Loucy (cell line): Measurements from ENCODE around the gene TBC1D22A.

Experiments
- H2AFZ ChIP-seq: fragments of 200-600 bp; sonication (generic); 2 replicates; pipeline ENCODE4 v1.6.0; 2016; ENCODE audit warnings: antibody characterized with exemption, mild to moderate bottlenecking, low read length, moderate library complexity
- H3F3A ChIP-seq: fragments of 200-600 bp; 2 replicates; pipeline ENCODE4 v1.6.0; 2016; ENCODE audit warnings: antibody characterized with exemption, low read depth, mild to moderate bottlenecking
- H3K27me3 ChIP-seq: fragments of 200-600 bp; sonication (generic); 2 replicates; pipeline ENCODE4 v1.6.1; 2014; ENCODE audit warnings: low read length, mild to moderate bottlenecking; ENCODE audit not compliant: insufficient read depth, poor library complexity, severe bottlenecking
- H3K36me3 ChIP-seq: fragments of 200-600 bp; sonication (generic); 2 replicates; pipeline ENCODE4 v1.6.1; 2016; ENCODE audit warnings: low read length; ENCODE audit not compliant: insufficient read depth
- H3K4me1 ChIP-seq: fragments of 200-600 bp; sonication (generic); 2 replicates; pipeline ENCODE4 v1.5.1; 2014; ENCODE audit warnings: low read length, mild to moderate bottlenecking; ENCODE audit not compliant: insufficient read depth, poor library complexity, severe bottlenecking
- H3K4me2 ChIP-seq: fragments of 200-600 bp; sonication (generic); 2 replicates; pipeline ENCODE4 v1.6.0; 2014; ENCODE audit warnings: antibody characterized with exemption, low read length, low read depth, mild to moderate bottlenecking; ENCODE audit not compliant: poor library complexity, severe bottlenecking
- H3K4me3 ChIP-seq: fragments of 200-600 bp; sonication (generic); 2 replicates; pipeline ENCODE4 v1.5.1; 2014; ENCODE audit warnings: low read length, mild to moderate bottlenecking, mixed read lengths; ENCODE audit not compliant: poor library complexity, severe bottlenecking
- H3K79me2 ChIP-seq: fragments of 200-600 bp; sonication (generic); 2 replicates; pipeline ENCODE4 v1.6.1; 2014; ENCODE audit warnings: low read length; ENCODE audit not compliant: insufficient read depth
- H3K9ac ChIP-seq: fragments of 200-600 bp; sonication (generic); 2 replicates; pipeline ENCODE4 v1.6.0; 2014; ENCODE audit warnings: mild to moderate bottlenecking, low read depth, low read length, moderate library complexity; ENCODE audit not compliant: poor library complexity, severe bottlenecking
- H3K9me2 ChIP-seq: fragments of 200-600 bp; sonication (generic); replicated peaks from 2 replicates; pipeline ENCODE4 v1.6.1; 2016; ENCODE audit warnings: low read depth, low read length, mixed read lengths
- H3K9me3 ChIP-seq: fragments of 200-600 bp; sonication (generic); 2 replicates; pipeline ENCODE4 v1.6.1; 2014; ENCODE audit warnings: mild to moderate bottlenecking, antibody characterized with exemption, low read length, low read depth; ENCODE audit not compliant: insufficient read depth
- H4K20me1 ChIP-seq: fragments of 200-600 bp; sonication (generic); 2 replicates; pipeline ENCODE4 v1.6.0; 2014; ENCODE audit warnings: antibody characterized with exemption, low read length, mild to moderate bottlenecking; ENCODE audit not compliant: insufficient read depth, poor library complexity, severe bottlenecking
- EZH2phosphoT487 ChIP-seq: fragments of 200-600 bp; IDR thresholded peaks from 2 replicates; pipeline ENCODE4 v1.6.1; 2018; ENCODE audit warnings: antibody characterized with exemption, mild to moderate bottlenecking, moderate library complexity, borderline replicate concordance
- TF ChIP-seq, protein P1 (sequence below): fragments of 200-600 bp; sonication (generic); conservative IDR thresholded peaks from 2 replicates; pipeline ENCODE4 v1.5.1; 2014; ENCODE audit warnings: mild to moderate bottlenecking, antibody characterized with exemption, low read length

TBC1D22A gene

DNA sequence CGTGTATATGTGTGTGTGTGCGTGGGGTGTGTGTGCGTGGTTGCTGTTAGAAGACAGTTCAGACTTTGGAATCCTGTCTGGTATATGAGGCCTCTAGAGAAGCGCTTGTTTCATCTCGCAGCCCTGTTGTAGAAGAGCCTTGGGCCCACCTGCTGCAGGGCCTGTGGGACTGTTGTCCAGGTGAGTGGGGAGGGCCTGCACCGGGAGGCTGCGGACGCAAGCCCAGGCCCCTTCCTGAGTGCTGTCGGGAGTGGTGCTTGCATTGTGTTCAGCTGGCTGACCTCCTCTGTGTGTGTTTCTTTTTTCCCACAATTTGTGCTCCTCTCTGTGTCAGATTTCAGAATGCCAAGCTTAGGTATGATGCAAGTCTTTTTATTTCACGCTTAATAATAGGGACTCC, 128.4 kb downstream of the TBC1D22A start:
- TF ChIP-seq EZH2phosphoT487: no peak
- TF ChIP-seq, protein P1, sequence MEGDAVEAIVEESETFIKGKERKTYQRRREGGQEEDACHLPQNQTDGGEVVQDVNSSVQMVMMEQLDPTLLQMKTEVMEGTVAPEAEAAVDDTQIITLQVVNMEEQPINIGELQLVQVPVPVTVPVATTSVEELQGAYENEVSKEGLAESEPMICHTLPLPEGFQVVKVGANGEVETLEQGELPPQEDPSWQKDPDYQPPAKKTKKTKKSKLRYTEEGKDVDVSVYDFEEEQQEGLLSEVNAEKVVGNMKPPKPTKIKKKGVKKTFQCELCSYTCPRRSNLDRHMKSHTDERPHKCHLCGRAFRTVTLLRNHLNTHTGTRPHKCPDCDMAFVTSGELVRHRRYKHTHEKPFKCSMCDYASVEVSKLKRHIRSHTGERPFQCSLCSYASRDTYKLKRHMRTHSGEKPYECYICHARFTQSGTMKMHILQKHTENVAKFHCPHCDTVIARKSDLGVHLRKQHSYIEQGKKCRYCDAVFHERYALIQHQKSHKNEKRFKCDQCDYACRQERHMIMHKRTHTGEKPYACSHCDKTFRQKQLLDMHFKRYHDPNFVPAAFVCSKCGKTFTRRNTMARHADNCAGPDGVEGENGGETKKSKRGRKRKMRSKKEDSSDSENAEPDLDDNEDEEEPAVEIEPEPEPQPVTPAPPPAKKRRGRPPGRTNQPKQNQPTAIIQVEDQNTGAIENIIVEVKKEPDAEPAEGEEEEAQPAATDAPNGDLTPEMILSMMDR: no peak
- peaks cover 28% of the 10 kb centered on the region; the same call in 1 of the 2 replicates for H3K36me3 ChIP-seq
- H3F3A ChIP-seq: no peaks in the 10 kb centered on the region
- no peaks in the 10 kb centered on the region for H3K79me2 ChIP-seq
- H3K9me2 ChIP-seq: no peaks in the 10 kb centered on the region
- H3K4me1 ChIP-seq: no peaks in the 10 kb centered on the region
- no peaks in the 10 kb centered on the region for H3K27me3 ChIP-seq
- no peak overlapping the region for H3K4me2 ChIP-seq
- H3K9ac ChIP-seq: no peak overlapping the region
- no peak overlapping the region for H2AFZ ChIP-seq
- no peaks in the 10 kb centered on the region for H3K9me3 ChIP-seq
- no peak overlapping the region for H3K4me3 ChIP-seq
- H4K20me1 ChIP-seq: no peaks in the 10 kb centered on the region

DNA sequence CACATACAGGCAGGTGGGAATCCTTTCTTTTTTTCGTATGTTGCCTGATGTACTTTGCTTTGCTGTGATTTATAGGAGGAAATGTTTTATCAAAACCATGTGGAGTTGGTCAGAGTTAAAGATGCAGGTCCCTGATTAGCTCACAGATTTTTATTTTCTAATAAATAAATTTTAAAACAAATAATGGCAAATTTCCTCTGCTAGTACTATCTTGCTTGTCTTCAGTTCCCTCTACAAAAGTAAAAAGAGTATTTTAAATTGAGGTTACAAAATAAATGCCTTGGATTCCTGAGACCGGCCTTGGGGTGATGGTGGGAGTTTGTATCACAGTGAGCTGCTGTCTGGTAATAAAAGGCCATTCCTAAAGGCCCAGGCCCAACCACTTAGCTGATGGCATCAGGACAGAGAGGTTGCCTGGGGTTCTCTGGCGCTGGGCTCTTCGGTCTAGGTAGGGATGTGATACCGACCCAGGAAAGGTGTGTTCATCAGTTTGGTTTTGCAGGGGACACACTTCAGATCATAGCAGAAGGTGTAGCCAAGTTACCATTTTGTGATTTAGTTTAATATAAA, 129.0 kb downstream of the TBC1D22A start:
- Histone ChIP-seq H3K27me3 (no peaks in the 10 kb centered on the region), H3K9me2 (no peaks in the 10 kb centered on the region), H2AFZ (no peak overlapping the region), H3K4me3 (no peak overlapping the region), H3K9ac (no peak overlapping the region), H3K4me2 (no peak overlapping the region), H3K79me2 (no peaks in the 10 kb centered on the region), H3F3A (no peaks in the 10 kb centered on the region), H3K9me3 (no peaks in the 10 kb centered on the region), H3K36me3 (peaks cover 35% of the 10 kb centered on the region; the same call in 1 of the 2 replicates), H4K20me1 (no peaks in the 10 kb centered on the region), H3K4me1 (no peaks in the 10 kb centered on the region)
- no peak for TF ChIP-seq EZH2phosphoT487
- TF ChIP-seq, protein P1: no peak

DNA sequence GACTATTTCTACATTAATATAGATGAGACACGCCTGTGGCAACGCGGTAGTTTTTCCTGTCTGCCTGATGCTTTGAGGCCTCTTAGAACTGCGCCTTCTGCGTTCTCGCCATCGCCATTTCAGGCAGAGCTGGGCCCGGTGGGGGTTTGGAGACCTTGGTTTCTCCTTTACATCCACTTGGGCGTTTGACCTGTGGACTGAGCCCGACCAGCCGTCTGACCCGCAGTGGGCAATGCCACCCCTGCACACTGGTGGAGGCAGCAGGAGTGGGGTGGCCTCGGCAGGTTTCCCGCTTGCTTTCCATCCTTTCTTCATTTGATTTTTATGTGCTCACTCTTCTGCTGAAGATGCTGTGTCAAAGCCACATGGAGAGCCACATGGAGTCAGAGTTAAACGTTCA, 130.4 kb downstream of the TBC1D22A start:
- Histone ChIP-seq H3F3A (no peaks in the 10 kb centered on the region), H3K4me1 (no peaks in the 10 kb centered on the region), H3K4me2 (no peak overlapping the region), H3K9ac (no peak overlapping the region), H4K20me1 (no peaks in the 10 kb centered on the region), H3K79me2 (no peaks in the 10 kb centered on the region), H2AFZ (no peak overlapping the region), H3K4me3 (no peak overlapping the region), H3K36me3 (peaks cover 37% of the 10 kb centered on the region; the same call in 1 of the 2 replicates), H3K27me3 (no peaks in the 10 kb centered on the region), H3K9me2 (no peaks in the 10 kb centered on the region), H3K9me3 (no peaks in the 10 kb centered on the region)
- TF ChIP-seq, protein P1: no peak
- no peak for TF ChIP-seq EZH2phosphoT487
